ENCODE data around the gene SLC16A12.

DNA sequence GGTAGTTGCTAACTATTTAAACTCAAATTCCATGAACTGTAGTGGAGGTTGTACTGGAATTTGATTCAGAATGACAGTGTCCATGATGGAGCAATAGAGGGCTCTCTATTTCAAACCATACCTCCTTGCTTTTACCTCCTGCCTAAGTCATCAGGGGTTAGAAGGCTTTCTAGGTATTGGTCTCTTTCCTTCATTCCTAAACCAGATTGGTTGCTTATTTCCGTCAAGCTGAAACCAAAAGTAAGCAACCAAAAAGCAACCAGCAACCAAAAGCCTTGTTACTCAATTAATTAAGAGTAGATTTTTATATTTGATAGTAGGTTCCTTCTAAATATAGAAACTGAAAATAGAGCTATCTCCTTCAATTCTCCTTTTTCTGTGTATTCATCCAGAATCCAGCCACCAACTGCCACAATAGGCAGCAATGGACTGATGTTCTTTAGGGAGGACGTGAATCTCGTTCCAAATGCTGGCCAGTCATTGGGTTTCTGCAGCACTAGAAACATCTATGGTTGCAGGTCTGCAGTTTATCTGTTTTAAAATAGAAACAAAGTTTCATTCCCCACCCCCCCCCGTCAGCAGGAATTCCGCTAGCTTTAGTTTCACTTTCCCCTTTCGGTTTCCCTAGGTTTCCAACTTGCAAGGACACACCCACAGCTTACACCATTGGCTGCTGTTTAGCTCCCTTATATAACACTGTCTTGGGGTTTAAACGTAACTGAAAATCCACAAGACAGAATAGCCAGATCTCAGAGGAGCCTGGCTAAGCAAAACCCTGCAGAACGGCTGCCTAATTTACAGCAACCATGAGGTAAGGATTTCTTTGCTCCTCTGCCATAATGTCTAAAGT is 143.3 kb downstream of the SLC16A12 start, which contains the start of gene IFIT1:
- TF ChIP-seq, protein P1, sequence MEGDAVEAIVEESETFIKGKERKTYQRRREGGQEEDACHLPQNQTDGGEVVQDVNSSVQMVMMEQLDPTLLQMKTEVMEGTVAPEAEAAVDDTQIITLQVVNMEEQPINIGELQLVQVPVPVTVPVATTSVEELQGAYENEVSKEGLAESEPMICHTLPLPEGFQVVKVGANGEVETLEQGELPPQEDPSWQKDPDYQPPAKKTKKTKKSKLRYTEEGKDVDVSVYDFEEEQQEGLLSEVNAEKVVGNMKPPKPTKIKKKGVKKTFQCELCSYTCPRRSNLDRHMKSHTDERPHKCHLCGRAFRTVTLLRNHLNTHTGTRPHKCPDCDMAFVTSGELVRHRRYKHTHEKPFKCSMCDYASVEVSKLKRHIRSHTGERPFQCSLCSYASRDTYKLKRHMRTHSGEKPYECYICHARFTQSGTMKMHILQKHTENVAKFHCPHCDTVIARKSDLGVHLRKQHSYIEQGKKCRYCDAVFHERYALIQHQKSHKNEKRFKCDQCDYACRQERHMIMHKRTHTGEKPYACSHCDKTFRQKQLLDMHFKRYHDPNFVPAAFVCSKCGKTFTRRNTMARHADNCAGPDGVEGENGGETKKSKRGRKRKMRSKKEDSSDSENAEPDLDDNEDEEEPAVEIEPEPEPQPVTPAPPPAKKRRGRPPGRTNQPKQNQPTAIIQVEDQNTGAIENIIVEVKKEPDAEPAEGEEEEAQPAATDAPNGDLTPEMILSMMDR (IDR thresholded peaks at IDR 0.05; ENCODE audit: low read length) = no peak
- no peak for TF ChIP-seq EZH2 (IDR thresholded peaks at IDR 0.05; ENCODE audit: borderline replicate concordance, low read length)

Data from OCI-LY1 (cell line).